IMR-90 (cell line): ENCODE measurements around the gene LRRC1. TPM values are rescaled to one million over a fixed set of nuclear protein-coding genes. Genes with fewer than 3 reads are reported as not detected.

ENCODE experiments used
- ATAC-seq: fragments of 200-7000 bp; cut with Tn5 transposase; 2 replicates; pipeline ENCODE4 v1.9.1; 2020; ENCODE audit warnings: low read depth, mild to moderate bottlenecking, moderate library complexity
- BruUV-seq: library from RNA; stranded (reverse); fragments of 400-500 nt; replicated peaks from 2 replicates; lab custom pipeline; 2021; lab: Mats Ljungman, UMichigan
- CTCF ChIA-PET: fragments of 300-600 bp; formaldehyde crosslinking; extraction: SDS; loops from one replicate; lab custom pipeline; 2021; ENCODE audit warnings: antibody characterized with exemption; lab: Yijun Ruan, JAX
- POLR2A ChIA-PET: fragments of 300-600 bp; sonication (Branson Sonifier 250); formaldehyde crosslinking; loops from one replicate; lab custom pipeline; 2022; ENCODE audit warnings: antibody characterized with exemption; ENCODE audit not compliant: unreplicated experiment; lab: Charles Lee
- DNase-seq: peaks from one replicate; pipeline ENCODE4 v3.0.0; 2013
- H2AFZ ChIP-seq: replicated peaks from 2 replicates; pipeline ENCODE3; 2013; ENCODE audit warnings: low read length, mild to moderate bottlenecking; ENCODE audit not compliant: poor library complexity
- H2AK5ac ChIP-seq: 2 replicates; pipeline ENCODE4 v1.6.1; 2013; ENCODE audit warnings: low read depth, low read length, inconsistent platforms
- H2AK9ac ChIP-seq: replicated peaks from 2 replicates; pipeline ENCODE3; 2013; ENCODE audit warnings: mild to moderate bottlenecking, low read depth, low read length, moderate library complexity; ENCODE audit not compliant: poor library complexity
- H2BK120ac ChIP-seq: 2 replicates; pipeline ENCODE4 v1.6.1; 2013; ENCODE audit warnings: low read depth, low read length, inconsistent platforms
- H2BK15ac ChIP-seq: 3 replicates; pipeline ENCODE4 v1.6.1; 2013; ENCODE audit warnings: low read depth, low read length, inconsistent platforms
- H2BK20ac ChIP-seq: 2 replicates; pipeline ENCODE4 v1.6.1; 2013; ENCODE audit warnings: low read depth, mild to moderate bottlenecking, inconsistent platforms, low read length, moderate library complexity
- H2BK5ac ChIP-seq: 2 replicates; pipeline ENCODE4 v1.6.1; 2013; ENCODE audit warnings: mild to moderate bottlenecking, low read depth, low read length, inconsistent platforms; ENCODE audit not compliant: poor library complexity, severe bottlenecking
- H3K14ac ChIP-seq: replicated peaks from 2 replicates; pipeline ENCODE4 v1.6.1; 2013; ENCODE audit warnings: low read depth, low read length, inconsistent platforms
- H3K18ac ChIP-seq: 2 replicates; pipeline ENCODE4 v1.6.1; 2013; ENCODE audit warnings: low read depth, low read length, control low read depth
- H3K23ac ChIP-seq: 2 replicates; pipeline ENCODE4 v1.6.1; 2013; ENCODE audit warnings: low read depth, low read length, inconsistent platforms
- H3K27ac ChIP-seq: 2 replicates; pipeline ENCODE4 v1.5.1; 2013; ENCODE audit warnings: mild to moderate bottlenecking, control low read depth, low read length; ENCODE audit not compliant: insufficient read depth
- H3K27me3 ChIP-seq: 2 replicates; pipeline ENCODE4 v1.6.1; 2013; ENCODE audit warnings: low read length; ENCODE audit not compliant: control insufficient read depth, insufficient read depth
- H3K36me3 ChIP-seq: 2 replicates; pipeline ENCODE4 v1.6.1; 2013; ENCODE audit warnings: low read length, mixed read lengths; ENCODE audit not compliant: control insufficient read depth, insufficient read depth
- H3K4ac ChIP-seq: 2 replicates; pipeline ENCODE4 v1.6.1; 2013; ENCODE audit warnings: low read depth, low read length, inconsistent platforms
- H3K4me1 ChIP-seq: 2 replicates; pipeline ENCODE4 v1.6.1; 2013; ENCODE audit warnings: low read length, mixed read lengths; ENCODE audit not compliant: control insufficient read depth, insufficient read depth
- H3K4me2 ChIP-seq: 2 replicates; pipeline ENCODE4 v1.6.1; 2013; ENCODE audit warnings: low read depth, mild to moderate bottlenecking, control low read depth, low read length, moderate library complexity
- H3K4me3 ChIP-seq: 2 replicates; pipeline ENCODE4 v1.5.1; 2013; ENCODE audit warnings: low read depth, mild to moderate bottlenecking, control low read depth, low read length, moderate library complexity; ENCODE audit not compliant: insufficient read depth
- H3K56ac ChIP-seq: 2 replicates; pipeline ENCODE4 v1.6.1; 2013; ENCODE audit warnings: low read length, inconsistent platforms; ENCODE audit not compliant: insufficient read depth; ENCODE audit errors: extremely low read depth
- H3K79me1 ChIP-seq, 2 experiments: 2 replicates each; pipeline ENCODE4 v1.6.1; 2013; ENCODE audit warnings: low read length in 2 of 2, inconsistent platforms in 1 of 2, low read depth in 1 of 2
- H3K9ac ChIP-seq: 2 replicates; pipeline ENCODE4 v1.6.1; 2013; ENCODE audit warnings: low read depth, low read length, control low read depth
- H3K9me1 ChIP-seq: 2 replicates; pipeline ENCODE4 v1.6.1; 2013; ENCODE audit warnings: low read length, inconsistent platforms; ENCODE audit not compliant: insufficient read depth
- H3K9me3 ChIP-seq: 2 replicates; pipeline ENCODE4 v1.6.1; 2013; ENCODE audit warnings: low read length; ENCODE audit not compliant: control insufficient read depth, insufficient read depth
- H4K20me1 ChIP-seq: 2 replicates; pipeline ENCODE4 v1.6.1; 2013; ENCODE audit warnings: low read length, inconsistent platforms; ENCODE audit not compliant: insufficient read depth
- H4K5ac ChIP-seq: 2 replicates; pipeline ENCODE4 v1.6.1; 2013; ENCODE audit warnings: mild to moderate bottlenecking, low read depth, low read length, control low read depth
- H4K8ac ChIP-seq, 2 experiments: 2 replicates each; pipeline ENCODE4 v1.6.1; 2013; ENCODE audit warnings: low read depth in 2 of 2, low read length in 2 of 2, control low read depth in 1 of 2, inconsistent platforms in 1 of 2
- H4K91ac ChIP-seq: 2 replicates; pipeline ENCODE4 v1.6.1; 2013; ENCODE audit warnings: low read depth, low read length, inconsistent platforms; ENCODE audit not compliant: insufficient read depth
- CHD1 ChIP-seq: IDR thresholded peaks from 2 replicates; pipeline ENCODE4 v1.6.1; 2012; ENCODE audit warnings: low read depth, low read length, improper control_type of control experiment
- MAFK ChIP-seq: IDR thresholded peaks from 2 replicates; pipeline ENCODE4 v1.6.1; 2012; ENCODE audit warnings: low read depth, low read length, improper control_type of control experiment
- MXI1 ChIP-seq: IDR thresholded peaks from 2 replicates; pipeline ENCODE4 v1.6.1; 2012; ENCODE audit warnings: low read depth, mild to moderate bottlenecking, low read length, moderate library complexity, borderline replicate concordance
- POLR2A ChIP-seq: IDR thresholded peaks from 2 replicates; pipeline ENCODE4 v1.6.1; 2012; ENCODE audit warnings: mild to moderate bottlenecking, low read depth, low read length
- RAD21 ChIP-seq: IDR thresholded peaks from 2 replicates; pipeline ENCODE4 v1.6.1; 2012; ENCODE audit warnings: low read length, improper control_type of control experiment
- RCOR1 ChIP-seq: IDR thresholded peaks from 2 replicates; pipeline ENCODE4 v1.6.1; 2012; ENCODE audit warnings: mild to moderate bottlenecking, low read length, improper control_type of control experiment; ENCODE audit not compliant: insufficient replicate concordance
- RFX5 ChIP-seq: IDR thresholded peaks from 2 replicates; pipeline ENCODE4 v1.8.0; 2012; ENCODE audit warnings: low read depth, mild to moderate bottlenecking, low read length, moderate library complexity
- SMC3 ChIP-seq: fragments of 150-350 bp; IDR thresholded peaks from 2 replicates; pipeline ENCODE4 v1.6.1; 2016; ENCODE audit warnings: low read depth, mild to moderate bottlenecking, antibody characterized with exemption, low read length, moderate library complexity
- USF2 ChIP-seq: fragments of 150-350 bp; IDR thresholded peaks from 2 replicates; pipeline ENCODE4 v1.6.1; 2017; ENCODE audit warnings: mild to moderate bottlenecking, antibody characterized with exemption, low read length, low read depth
- WGBS, 2 experiments: methylation state at CpG; one replicate each; pipeline versions ENCODE4 v1.1.5 to v1.1.7; 2013; ENCODE audit warnings: missing lambda C conversion rate in 2 of 2; ENCODE audit not compliant: insufficient read length in 1 of 2; ENCODE audit errors: extremely low coverage in 2 of 2; 5-methylcytosine and 5-hydroxymethylcytosine counted together
- dilution Hi-C: fragments of 300-500 bp; cut with HindIII; formaldehyde crosslinking; loops from one replicate; pipeline ENCODE4 v1.14.3; 2018; ENCODE audit warnings: low sequenced_read_pairs; ENCODE audit not compliant: unreplicated experiment
- in situ Hi-C: fragments of 300-500 bp; cut with MboI; formaldehyde crosslinking; loops from 3 replicates; pipeline ENCODE4 v1.14.3; 2019; ENCODE audit warnings: low sequenced_read_pairs, inconsistent platforms, mixed read lengths
- intact Hi-C: fragments of 100-400 bp; cut with micrococcal nuclease; formaldehyde crosslinking; loops from 2 replicates; pipeline ENCODE4 v1.10.0; 2022
- polyA plus RNA-seq, 3 experiments: library from polyadenylated mRNA; depleted of rRNA; stranded (reverse); fragments of >200 nt; gene quantifications; 2 replicates each; pipeline ENCODE4 v1.2.3, GENCODE V29; 2012; ENCODE audit warnings: low replicate concordance in 1 of 3
- total RNA-seq: library from RNA; depleted of rRNA; stranded (reverse); fragments of >200 nt; gene quantifications from 2 replicates; pipeline ENCODE4 v1.2.3, GENCODE V29; 2012

LRRC1 gene
- total and polyA plus RNA-seq, 2 of the 4 experiments (the other 2 are of a cell fraction): 5.1 to 6.1 TPM

- POLR2A ChIA-PET: no interaction called here
- in situ Hi-C loops: no loop called here
- no peak for DNase-seq
- no peak overlapping the region for H2BK15ac ChIP-seq
- no peak overlapping the region for H3K18ac ChIP-seq
- H4K8ac ChIP-seq: no peak overlapping the region
- H2BK5ac ChIP-seq: no peak overlapping the region
- H3K56ac ChIP-seq: no peak overlapping the region
- no CpG with 5 or more reads among the region's 2 CpGs for WGBS, 2 experiments
- no peak overlapping the region for H3K27ac ChIP-seq
- H2BK120ac ChIP-seq: no peak overlapping the region
- ATAC-seq: no peak
- no TSS peak for BruUV-seq
- H3K9ac ChIP-seq: no peak overlapping the region
- H3K14ac ChIP-seq: no peak overlapping the region
- H3K79me1 ChIP-seq: no peaks in the 10 kb centered on the region
- peaks cover 6% of the 10 kb centered on the region; the same call in 1 of the 2 replicates for H3K9me1 ChIP-seq
- no peak overlapping the region for H4K91ac ChIP-seq
- no peak overlapping the region for H2BK20ac ChIP-seq
- no peak overlapping the region for H3K4me2 ChIP-seq
- TF ChIP-seq USF2 (no peak), MXI1 (no peak), SMC3 (no peak), RCOR1 (no peak), RFX5 (no peak), MAFK (no peak), CHD1 (no peak), POLR2A (no peak), RAD21 (no peak)
- no peak overlapping the region for H4K5ac ChIP-seq
- H2AFZ ChIP-seq: no peak overlapping the region
- no peak overlapping the region for H2AK5ac ChIP-seq
- dilution Hi-C loops: no loop called here
- no peaks in the 10 kb centered on the region for H3K27me3 ChIP-seq
- peaks cover 10% of the 10 kb centered on the region for H3K36me3 ChIP-seq
- no peaks in the 10 kb centered on the region for H3K9me3 ChIP-seq
- H4K20me1 ChIP-seq: no peaks in the 10 kb centered on the region
- H3K4me1 ChIP-seq: peaks cover 3% of the 10 kb centered on the region
- intact Hi-C loops: loop anchor here (10.0 kb wide), 1 partner anchor 125 kb away; the partner anchor contains the start of gene LRRC1
- no peak overlapping the region for H3K4me3 ChIP-seq
- CTCF ChIA-PET: no interaction called here
- H2AK9ac ChIP-seq: no peak overlapping the region
- H3K23ac ChIP-seq: no peak overlapping the region
- no peak overlapping the region for H3K4ac ChIP-seq
These were observed 125.1 kb downstream of the LRRC1 start for GRCh38 chr6:53919881-53920360.
